Measurements from ENCODE around the gene TMEM234.

TMEM234 gene

GRCh38 chr1:32208891-32209328 lies 13.2 kb downstream of the TMEM234 start, which contains the start of gene DCDC2B:
TSS of gene DCDC2B (plus strand) at chr1:32209089. CDS start at chr1:32209094, 5 bp downstream.
- no peak within 1 kb of the TSS for H3K4me3 ChIP-seq (ENCODE audit: low read depth, low read length)
- DNase-seq (ENCODE audit: low read depth): peak; percentile 69
- TF ChIP-seq, protein P1, sequence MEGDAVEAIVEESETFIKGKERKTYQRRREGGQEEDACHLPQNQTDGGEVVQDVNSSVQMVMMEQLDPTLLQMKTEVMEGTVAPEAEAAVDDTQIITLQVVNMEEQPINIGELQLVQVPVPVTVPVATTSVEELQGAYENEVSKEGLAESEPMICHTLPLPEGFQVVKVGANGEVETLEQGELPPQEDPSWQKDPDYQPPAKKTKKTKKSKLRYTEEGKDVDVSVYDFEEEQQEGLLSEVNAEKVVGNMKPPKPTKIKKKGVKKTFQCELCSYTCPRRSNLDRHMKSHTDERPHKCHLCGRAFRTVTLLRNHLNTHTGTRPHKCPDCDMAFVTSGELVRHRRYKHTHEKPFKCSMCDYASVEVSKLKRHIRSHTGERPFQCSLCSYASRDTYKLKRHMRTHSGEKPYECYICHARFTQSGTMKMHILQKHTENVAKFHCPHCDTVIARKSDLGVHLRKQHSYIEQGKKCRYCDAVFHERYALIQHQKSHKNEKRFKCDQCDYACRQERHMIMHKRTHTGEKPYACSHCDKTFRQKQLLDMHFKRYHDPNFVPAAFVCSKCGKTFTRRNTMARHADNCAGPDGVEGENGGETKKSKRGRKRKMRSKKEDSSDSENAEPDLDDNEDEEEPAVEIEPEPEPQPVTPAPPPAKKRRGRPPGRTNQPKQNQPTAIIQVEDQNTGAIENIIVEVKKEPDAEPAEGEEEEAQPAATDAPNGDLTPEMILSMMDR (IDR thresholded peaks at IDR 0.05; ENCODE audit: control insufficient read depth, extremely low read depth, insufficient read depth): no peak

DNA sequence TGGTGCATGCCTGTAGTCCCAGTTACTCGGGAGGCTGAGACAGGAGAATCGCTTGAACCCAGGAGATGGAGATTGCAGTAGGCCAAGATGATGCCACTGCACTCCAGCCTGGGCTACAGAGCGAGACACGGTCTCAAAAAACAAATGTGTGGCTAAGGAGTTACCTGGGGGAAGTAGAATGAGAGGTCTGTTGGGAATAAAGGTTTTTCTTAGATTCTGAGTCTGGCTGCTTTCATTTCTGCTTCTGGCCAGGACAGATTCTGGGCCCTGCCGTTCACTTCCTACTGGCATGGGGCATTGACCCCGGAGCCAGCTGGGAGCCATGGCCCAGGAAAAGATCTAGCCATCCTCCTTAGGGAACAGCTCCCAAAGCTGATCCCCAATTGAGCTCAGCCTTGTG lies 13.7 kb downstream of the TMEM234 start:
- TF ChIP-seq, protein P1 (IDR thresholded peaks at IDR 0.05; ENCODE audit: control insufficient read depth, extremely low read depth, insufficient read depth): no peak
- H3K4me3 ChIP-seq (ENCODE audit: low read depth, low read length): no peak overlapping the region
- DNase-seq (ENCODE audit: low read depth): no peak

GRCh38 chr1:32205401-32206370 lies 16.5 kb downstream of the TMEM234 start, which contains the start of gene IQCC:
TSS of gene IQCC (plus strand) at chr1:32205671. CDS start at chr1:32205682, 11 bp downstream.
- H3K4me3 ChIP-seq (ENCODE audit: low read depth, low read length): peak within 1 kb of the TSS; percentile 82
- TF ChIP-seq, protein P1 (IDR thresholded peaks at IDR 0.05; ENCODE audit: control insufficient read depth, extremely low read depth, insufficient read depth): no peak
- no peak for DNase-seq (ENCODE audit: low read depth)

- no peak for DNase-seq (ENCODE audit: low read depth)
- peak overlapping the region; percentile 82 for H3K4me3 ChIP-seq (ENCODE audit: low read depth, low read length)
- TF ChIP-seq, protein P1 (IDR thresholded peaks at IDR 0.05; ENCODE audit: control insufficient read depth, extremely low read depth, insufficient read depth): no peak
Observed at GRCh38 chr1:32204943-32205361, 17.2 kb downstream of the TMEM234 start.

DNA sequence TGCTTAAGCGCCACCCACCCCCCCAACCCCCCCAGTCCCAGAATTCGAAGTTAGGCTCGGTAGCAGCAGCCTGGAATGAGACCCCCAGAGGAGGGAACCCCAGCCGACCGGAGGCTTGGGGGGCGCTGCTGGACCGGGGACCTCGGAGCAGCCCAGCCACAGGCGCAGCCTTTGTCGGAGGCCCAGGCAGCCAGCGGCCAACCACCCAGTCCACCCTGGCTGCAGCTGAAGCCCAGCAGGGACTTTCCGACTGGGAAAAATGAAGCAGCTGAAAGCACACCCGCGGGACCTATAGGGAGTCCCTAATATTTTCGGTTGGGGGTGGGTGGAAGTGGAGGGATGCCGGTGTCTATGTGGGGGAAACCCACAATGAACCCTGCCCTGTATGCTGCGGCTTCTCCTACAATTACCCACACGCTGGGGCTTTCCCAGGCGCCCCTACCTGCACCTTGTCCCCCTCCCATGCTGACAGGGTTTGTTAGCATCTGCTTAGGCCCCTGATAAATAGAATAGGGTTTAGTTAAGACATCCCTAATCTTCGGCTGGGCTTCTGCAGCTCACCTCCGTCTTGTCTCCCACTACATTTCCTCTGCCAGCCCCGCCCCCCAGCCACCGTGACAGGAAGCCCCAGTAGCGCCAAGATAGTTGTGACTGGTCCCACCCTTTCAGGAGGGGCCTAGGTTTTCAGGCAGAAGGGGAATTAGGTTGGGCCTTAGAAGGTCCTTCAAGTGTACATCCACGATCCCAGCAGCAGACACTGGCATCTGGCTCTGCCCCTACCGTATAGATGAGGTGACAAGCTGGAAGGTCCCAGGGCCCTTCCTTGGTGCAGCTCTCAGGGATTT lies 20.9 kb downstream of the TMEM234 start:
- no peak for DNase-seq (ENCODE audit: low read depth)
- TF ChIP-seq, protein P1 (IDR thresholded peaks at IDR 0.05; ENCODE audit: control insufficient read depth, extremely low read depth, insufficient read depth): no peak
- H3K4me3 ChIP-seq (ENCODE audit: low read depth, low read length): peak overlapping the region; percentile 69

GRCh38 chr1:32200226-32201010 lies 21.7 kb downstream of the TMEM234 start, which contains the start of gene CCDC28B:
TSS of gene CCDC28B (plus strand) at chr1:32200595. CDS start at chr1:32201936, 1,341 bp downstream.
- no peak for DNase-seq (ENCODE audit: low read depth)
- peak within 1 kb of the TSS; percentile 69 for H3K4me3 ChIP-seq (ENCODE audit: low read depth, low read length)
- TF ChIP-seq, protein P1 (IDR thresholded peaks at IDR 0.05; ENCODE audit: control insufficient read depth, extremely low read depth, insufficient read depth): no peak
